ENCODE measurements around the gene CTAGE9. TPM values are rescaled to one million over a fixed set of nuclear protein-coding genes. Genes with fewer than 3 reads are reported as not detected.

The CTAGE9 gene
- total RNA-seq, 2 donors from 2014 or later: not detected

GRCh38 chr6:131678442-131678841 is 32.4 kb downstream of the CTAGE9 start:
- Mint-ChIP-seq H3K4me3 (no peak overlapping the region), H3K36me3 (no peaks in the 10 kb centered on the region), H3K9me3 (no peaks in the 10 kb centered on the region), H3K4me1 (ENCODE audit: low read depth in 2 of 2) (peaks cover under 1 to 7% of the 10 kb centered on the region in 2 donors), H3K27me3 (no peaks in the 10 kb centered on the region), H3K27ac (no peak overlapping the region)
- DNase-seq (ENCODE audit: low spot score) (no peak), ATAC-seq (no peak)

GRCh38 chr6:131673184-131673583 is 37.6 kb downstream of the CTAGE9 start:
- Mint-ChIP-seq H3K36me3 (no peaks in the 10 kb centered on the region), H3K4me1 (ENCODE audit: low read depth in 2 of 2) (no peaks in the 10 kb centered on the region), H3K27ac (no peak overlapping the region), H3K4me3 (no peak overlapping the region), H3K9me3 (no peaks in the 10 kb centered on the region), H3K27me3 (no peaks in the 10 kb centered on the region)
- DNase-seq (ENCODE audit: low spot score): no peak
- no peak for ATAC-seq

GRCh38 chr6:131669891-131670290 is 40.9 kb downstream of the CTAGE9 start:
- no peak overlapping the region for H3K4me3 Mint-ChIP-seq
- H3K4me1 Mint-ChIP-seq (ENCODE audit: low read depth in 2 of 2): no peaks in the 10 kb centered on the region
- no peaks in the 10 kb centered on the region for H3K9me3 Mint-ChIP-seq
- DNase-seq (ENCODE audit: low spot score): no peak
- H3K36me3 Mint-ChIP-seq: no peaks in the 10 kb centered on the region
- H3K27ac Mint-ChIP-seq: no peak overlapping the region
- ATAC-seq: no peak
- H3K27me3 Mint-ChIP-seq: peaks cover 5 to 8% of the 10 kb centered on the region in 2 donors

- Mint-ChIP-seq H3K27me3 (peaks cover 5 to 8% of the 10 kb centered on the region in 2 donors), H3K9me3 (no peaks in the 10 kb centered on the region), H3K4me1 (ENCODE audit: low read depth in 2 of 2) (peaks cover 4 to 7% of the 10 kb centered on the region in 2 donors), H3K36me3 (no peaks in the 10 kb centered on the region), H3K4me3 (no peak overlapping the region), H3K27ac (no peak overlapping the region)
- no peak for ATAC-seq
- DNase-seq (ENCODE audit: low spot score): no peak
Observed at GRCh38 chr6:131663578-131664165, 47.1 kb downstream of the CTAGE9 start.

GRCh38 chr6:131660195-131660594 is 50.6 kb downstream of the CTAGE9 start:
- peak overlapping the region; percentile 12 for H3K4me3 Mint-ChIP-seq
- no peaks in the 10 kb centered on the region for H3K9me3 Mint-ChIP-seq
- H3K27me3 Mint-ChIP-seq: no peaks in the 10 kb centered on the region
- ATAC-seq (peak; percentile 81 to 83), DNase-seq (ENCODE audit: low spot score) (no peak)
- H3K27ac Mint-ChIP-seq: peak overlapping the region; percentile 6 to 10
- H3K4me1 Mint-ChIP-seq (ENCODE audit: low read depth in 2 of 2): peaks cover 4 to 7% of the 10 kb centered on the region in 2 donors
- H3K36me3 Mint-ChIP-seq: no peaks in the 10 kb centered on the region

Other genes starting within 250 kb of the CTAGE9 start
- not detected for gene ARG1, start 137.8 kb downstream of the CTAGE9 start, total RNA-seq
- gene MED23, start 82.8 kb downstream of the CTAGE9 start, total RNA-seq: 10 to 100 TPM; 37.4 to 44.5 TPM
- 10 to 100 TPM in 1 of 2 donors, under 1 TPM in 1; 0.81 to 11.5 TPM for gene ENPP3, start 73.7 kb downstream of the CTAGE9 start, total RNA-seq
- gene OR2A4, start 9.6 kb downstream of the CTAGE9 start, total RNA-seq: under 1 TPM in 1 of 2 donors, not detected in 1; 0.21 TPM
- gene ENPP1, start 97.0 kb upstream of the CTAGE9 start, total RNA-seq: 1 to 10 TPM; 1.0 to 9.5 TPM
- gene CCN2, start 240.4 kb upstream of the CTAGE9 start, total RNA-seq: not detected